SIG-M5 treated with dmso at 0.1 percent for 504 hours (cell line): Measurements from ENCODE around the gene ARHGAP24.
"Not testable (repeated sequence)": the region's sequence is repeated elsewhere in the genome, so short reads cannot be mapped to it uniquely, and the experiment has no call there.

Source experiments
- DNase-seq: peaks from one replicate; lab custom pipeline; 2025; ENCODE audit not compliant: unreplicated experiment; lab: John Stamatoyannopoulos, UW

The ARHGAP24 gene

DNA sequence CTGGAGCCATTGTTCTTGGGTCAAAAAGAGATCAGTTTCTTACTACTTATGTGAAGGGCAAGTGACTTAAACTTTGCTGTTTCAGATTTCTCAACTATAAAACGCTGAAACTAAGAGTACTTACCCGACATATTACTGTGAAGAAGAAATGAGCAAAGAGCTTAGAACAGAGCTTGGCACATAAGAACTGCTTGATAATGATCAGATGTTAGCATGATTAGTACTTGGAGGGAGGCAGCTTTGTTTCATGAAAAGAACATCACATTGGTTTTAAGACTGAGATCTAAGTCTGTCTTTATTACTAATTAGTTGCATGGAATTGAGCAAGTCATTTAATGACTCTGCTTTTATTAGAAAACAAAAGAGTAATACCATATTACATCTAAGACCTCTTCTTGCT is 169.1 kb downstream of the ARHGAP24 start:
- DNase-seq, result no peak

DNA sequence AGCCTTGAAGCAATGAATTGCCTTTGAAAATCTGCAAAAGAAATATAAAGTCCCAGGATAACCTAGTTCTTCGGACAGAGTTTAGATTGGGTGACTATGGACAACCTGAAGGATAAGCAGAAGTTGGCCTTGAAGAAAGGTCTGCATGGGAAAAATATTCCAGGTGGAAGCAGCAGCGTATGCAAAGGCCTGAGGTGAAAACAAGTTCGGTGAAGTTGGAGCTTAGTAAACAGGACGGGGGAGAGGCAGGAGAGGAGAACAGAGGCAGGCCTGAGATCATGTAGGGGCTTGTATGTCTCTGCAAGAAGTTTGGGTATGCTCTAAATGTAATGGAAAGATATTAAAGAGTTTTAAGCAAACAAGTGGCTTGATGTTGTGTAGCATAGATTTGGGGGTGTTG is 176.0 kb downstream of the ARHGAP24 start:
- no peak for DNase-seq

DNA sequence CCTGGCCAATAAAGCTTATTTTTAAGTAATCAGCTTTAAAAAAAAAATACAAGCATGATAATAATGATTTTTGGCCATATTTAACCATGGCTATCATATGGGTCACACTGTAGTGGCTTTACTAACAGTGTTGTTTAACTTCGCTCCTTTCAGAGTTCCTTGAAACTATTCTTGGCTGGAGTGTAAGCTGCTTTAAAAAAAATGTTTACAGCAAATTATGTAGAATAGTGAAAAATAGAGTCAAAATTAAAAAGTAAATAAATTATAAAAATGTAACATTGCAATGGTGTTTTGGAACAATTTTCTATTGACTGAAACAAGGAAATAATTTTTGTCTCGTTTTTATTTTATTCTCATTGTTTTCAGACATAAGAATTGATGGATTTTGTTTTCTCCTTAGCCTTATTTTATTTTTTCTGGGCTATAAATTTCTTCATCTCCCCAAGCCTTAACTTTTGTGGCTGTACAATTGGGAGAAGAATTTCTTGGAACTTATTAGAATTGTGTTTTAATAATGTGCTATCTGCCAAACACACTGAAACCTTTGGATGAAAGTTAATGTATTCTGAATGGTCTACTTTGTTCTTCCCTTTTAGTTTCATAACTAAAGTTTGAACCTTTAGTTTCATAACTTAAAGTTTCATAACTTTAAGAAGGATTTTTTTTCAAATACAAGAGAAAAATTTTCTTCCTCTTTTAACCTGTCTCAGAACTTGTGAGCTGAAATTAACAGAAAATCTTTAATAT is 182.0 kb downstream of the ARHGAP24 start:
- DNase-seq, result no peak

DNA sequence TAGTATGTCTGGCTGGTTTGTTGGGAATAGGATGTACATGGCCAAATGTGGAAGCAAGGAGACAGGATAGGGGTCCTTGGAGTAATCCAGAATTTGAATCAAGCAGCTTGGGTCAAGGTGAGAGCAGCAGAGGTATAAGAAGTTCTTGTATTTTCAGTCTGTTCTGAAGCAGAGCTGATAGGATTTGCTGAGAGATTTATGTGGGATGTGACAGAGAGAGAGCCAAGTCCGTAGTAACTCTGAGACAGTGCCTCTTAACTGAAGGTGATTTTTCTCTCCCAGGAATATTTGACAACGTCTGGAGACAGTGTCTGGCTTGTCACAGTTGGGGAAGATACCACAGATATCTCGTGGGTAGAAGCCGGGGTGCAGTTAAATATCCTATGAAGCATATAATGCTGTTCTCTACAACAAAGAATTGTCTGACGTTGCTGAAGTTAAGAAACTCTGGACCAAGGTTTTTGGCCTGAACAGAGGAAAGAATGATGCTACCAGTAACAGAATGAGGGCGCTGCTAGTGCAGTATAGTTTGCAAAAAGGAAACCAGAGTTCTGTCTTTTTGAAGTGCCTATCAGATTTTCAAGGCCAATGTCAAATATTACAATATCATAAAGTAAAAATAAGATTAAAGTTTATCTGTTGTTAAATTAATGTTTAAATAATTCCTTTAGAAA is 184.0 kb downstream of the ARHGAP24 start:
- no peak for DNase-seq

DNA sequence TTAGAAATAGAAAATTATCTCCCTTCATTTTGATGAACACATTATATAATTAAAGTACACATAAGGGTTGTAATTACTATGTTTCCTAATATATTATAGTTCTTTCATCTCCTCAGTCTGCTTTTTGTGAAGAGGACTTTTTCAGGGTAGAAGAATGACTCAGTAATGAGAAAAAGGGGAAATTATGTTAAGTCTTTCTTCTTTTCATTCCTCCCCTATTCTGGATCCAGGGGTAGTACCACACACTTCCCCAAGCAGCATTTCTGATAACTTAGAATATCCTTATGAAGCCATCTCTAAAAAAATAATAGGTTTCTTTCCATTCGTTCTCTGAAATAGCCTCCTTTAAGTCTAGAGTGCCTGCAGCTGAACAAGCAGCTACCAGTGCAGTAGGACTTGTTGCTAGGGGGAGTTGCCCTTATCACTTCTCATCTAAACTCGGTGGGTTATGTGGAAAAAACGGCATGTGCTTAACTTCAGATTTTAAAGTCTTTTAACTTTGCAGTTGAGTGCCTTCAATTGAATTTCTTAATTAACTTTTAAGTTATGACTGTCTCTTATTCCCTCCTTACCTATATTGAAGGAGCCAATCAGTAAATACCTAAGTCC is 184.8 kb downstream of the ARHGAP24 start:
- no peak for DNase-seq

DNA sequence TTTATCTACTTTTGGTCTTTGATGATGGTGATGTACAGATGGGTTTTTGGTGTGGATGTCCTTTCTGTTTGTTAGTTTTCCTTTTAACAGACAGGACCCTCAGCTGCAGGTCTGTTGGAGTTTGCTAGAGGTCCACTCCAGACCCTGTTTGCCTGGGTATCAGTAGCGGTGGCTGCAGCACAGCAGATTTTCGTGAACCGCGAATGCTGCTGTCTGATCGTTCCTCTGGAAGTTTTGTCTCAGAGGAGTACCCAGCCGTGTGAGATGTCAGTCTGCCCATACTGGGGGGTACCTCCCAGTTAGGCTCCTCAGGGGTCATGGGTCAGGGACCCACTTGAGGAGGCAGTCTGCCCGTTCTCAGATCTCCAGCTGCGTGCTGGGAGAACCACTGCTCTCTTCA is 191.7 kb downstream of the ARHGAP24 start:
- not testable (repeated sequence) for DNase-seq

DNA sequence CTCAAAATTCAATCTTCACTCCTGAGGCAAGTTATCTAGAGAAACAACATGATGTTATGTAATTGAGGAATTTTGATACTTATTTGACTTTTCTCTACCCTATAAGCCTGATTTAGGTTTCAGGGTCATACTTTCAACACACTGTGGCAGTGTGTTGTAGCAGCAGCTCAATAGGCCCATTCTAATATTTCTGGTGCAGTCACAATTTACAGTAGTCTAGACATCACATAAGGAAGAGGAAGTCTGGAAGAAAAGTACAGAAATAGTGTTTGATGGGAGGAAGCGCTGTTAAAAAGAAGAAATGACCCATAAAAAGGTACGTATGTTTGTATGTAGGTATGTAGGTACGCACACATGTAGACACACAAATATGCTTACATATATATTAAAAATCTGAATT is 194.3 kb downstream of the ARHGAP24 start:
- no peak for DNase-seq

DNA sequence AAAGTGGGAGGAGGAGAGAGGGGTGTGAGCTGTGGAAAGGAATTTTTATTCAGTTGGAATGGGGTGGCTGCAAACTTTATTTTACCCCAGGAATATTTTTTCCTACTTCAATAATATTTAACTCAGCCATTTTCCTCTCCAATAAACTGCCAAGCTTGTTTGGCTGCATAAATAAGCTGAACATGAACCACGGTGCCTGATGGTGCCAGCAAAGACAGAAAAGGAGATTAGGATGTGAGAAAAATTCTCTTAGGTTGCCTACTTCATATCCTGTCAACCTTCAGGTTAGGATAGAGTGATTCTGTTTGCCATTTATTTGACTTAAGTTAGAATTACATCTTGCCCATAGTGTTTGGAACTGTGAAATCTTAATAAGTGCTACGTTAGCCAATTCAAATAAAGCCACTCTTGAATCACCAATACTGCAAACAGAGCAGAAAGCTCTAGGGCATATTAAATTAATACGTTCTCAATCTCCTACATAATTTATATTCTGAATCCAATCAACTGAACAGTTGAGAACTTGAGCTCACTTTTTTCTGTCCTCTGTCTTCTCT is 195.1 kb downstream of the ARHGAP24 start:
- no peak for DNase-seq

DNA sequence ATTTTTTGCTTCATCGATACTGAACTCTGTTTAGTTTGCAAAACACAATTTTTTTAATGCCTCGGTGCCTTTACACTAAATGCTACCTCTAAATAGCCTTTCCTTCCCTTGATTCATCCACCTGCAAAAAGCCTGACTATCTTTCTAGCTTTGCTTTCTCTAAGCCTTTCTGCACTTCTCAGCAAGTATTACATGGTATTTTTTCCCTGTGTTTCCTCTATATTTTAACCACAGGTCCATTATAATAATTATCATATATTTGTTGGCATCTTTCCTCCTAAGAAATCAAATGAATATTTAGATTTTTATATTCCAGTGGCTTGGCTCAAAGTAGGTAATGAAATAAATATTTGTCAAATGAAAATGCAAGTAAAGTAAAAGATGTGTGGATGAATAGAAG is 196.2 kb downstream of the ARHGAP24 start:
- DNase-seq, result no peak

DNA sequence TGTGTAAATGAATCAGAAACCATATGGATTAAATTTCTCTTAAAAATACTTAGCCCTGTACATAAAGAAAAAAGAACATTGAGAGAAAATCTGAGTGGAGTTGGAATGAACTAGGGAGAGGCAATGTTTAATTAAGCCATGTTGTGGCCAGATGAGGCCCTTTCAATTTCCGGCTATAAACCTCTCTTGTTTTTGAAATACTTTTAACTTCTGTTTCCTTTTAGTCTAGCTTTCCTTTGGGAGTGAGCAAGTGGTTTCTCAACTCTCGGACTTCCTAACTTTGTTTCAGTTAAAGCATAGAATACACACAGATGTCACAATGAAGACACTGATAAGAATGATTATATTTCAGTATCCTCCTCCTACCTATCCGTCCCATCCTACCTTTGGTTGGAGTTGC is 197.2 kb downstream of the ARHGAP24 start:
- DNase-seq, result no peak

DNA sequence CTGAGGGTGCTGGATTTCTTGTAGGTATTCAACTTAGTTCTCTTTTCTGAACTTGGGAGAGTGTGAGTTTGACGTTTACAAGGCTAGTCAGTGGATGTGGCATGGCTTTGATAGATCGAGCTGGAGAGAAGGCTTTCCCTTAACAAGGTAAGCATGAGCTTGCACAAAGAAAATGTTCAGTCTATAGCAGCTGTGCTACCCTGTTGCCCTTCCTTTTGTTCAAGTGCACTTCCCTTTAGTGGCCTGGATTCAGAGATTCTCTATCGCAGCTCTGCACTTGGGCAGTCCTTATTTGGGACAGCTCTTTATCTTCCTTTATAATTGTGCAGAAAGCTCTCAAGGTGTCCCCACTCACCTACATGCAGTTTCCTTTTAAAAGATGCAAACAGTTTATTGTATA is 198.0 kb downstream of the ARHGAP24 start:
- DNase-seq, result no peak

DNA sequence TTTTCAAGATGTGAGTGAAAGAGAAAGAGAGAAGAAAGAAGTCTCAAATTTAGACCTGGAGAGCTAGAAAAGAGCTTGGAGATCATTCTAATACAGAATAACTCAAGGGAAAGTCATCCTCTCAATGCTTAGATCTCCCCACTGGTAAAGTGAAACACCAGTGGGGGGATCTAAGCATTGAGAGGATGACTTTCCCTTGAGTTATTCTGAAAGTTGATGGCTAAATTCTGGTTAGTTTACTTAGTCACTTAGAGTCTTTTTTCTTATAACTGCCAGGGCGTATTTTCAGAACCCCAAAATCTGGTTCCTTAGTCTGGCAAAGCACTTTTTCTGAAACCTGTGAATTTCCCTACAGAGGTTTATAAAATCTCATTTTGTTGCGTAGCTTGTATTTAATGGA is 198.6 kb downstream of the ARHGAP24 start:
- no peak for DNase-seq

DNA sequence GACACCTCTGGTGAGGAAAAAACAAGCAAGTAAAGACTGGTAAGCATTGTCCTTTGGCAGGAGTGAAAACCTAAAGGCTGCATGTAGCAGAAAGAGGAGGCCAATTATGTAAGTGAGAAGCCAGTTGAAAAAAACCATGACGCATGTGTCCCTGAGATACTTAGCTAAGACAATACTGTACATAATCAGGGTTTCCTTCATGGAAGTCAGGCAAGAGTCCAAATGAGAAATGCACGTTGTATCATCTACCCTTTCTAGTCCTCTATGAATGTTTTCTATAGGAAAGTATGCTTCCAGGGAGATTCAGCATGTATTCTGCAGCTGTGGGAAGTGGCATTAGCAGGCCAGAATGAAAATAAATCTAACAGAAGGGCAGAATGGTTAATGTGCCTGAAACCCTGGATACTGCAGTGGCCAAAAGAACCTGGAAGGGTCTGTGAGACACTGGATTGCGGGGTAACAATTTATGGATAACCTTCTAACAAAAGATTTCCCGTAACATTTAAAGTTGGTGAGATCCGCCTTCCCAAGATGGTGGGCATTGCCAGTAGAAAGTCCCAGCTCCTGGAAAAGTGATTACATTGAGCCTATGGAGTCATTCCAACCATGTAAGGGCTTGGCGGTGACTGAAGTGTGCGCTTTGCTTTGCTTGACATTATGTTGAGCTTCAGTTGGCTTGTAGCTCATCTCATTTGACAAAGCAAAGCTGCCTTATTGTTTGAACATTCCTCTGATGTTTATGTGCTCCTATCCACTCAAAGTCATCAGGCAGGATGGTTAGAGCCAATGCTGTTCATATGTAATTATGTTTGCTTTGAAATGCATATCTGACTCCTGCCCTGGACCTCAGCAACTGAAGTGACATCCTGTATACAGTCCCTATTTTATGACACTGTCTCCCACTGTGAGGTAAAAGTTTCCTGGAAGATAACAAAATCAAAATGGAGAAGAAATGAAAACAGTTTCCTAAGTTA is 200.4 kb downstream of the ARHGAP24 start:
- no peak for DNase-seq

DNA sequence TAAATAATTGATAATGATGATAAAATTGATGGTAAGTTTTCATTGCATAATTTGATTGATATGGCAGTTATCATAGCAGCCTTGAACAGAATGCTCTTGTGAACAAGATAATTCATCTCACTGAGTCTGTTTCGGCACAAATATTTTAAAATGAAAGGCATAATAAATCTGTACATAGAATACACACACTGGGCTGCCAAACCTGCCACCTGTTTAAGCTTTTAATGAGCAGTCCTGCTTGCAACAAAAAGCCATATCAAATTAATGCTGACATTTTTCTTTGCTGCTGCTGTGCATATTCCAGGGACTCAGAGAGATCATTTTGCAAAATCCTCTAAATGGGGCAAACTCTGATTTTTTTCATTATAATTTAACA is 201.1 kb downstream of the ARHGAP24 start:
- no peak for DNase-seq

DNA sequence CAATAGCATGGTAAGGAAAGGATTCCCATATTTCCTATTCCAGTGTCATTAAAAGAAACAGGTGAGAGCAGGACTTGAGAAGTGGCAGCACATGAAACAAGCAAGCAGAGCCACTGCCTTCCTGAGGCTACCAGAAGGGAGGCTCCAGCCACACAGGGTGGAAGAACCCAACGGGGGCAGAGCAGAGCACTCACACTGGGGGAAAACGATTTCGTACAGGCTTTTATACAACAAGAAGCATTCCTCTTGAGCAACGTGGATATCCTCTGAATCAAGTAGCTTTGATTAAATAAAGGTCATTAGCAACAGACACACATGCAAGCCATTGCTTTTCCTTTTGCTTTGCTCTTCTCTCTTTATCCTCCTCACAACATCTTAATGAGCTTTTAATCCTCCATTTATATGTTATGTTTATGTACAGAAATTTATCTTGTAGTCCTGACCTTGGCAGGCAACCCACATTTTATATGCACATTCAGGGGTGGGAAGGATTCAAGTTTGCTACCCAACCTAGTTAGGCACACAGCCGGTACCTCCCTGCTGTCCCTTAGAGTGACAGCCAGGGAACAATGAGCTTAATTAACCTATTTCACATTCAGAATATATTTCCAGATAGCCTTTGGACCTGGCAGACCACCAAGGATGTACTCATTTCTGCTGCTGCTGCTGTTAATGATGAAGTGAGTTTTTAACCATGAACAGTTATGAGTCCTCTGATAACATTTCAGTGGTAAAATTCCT is 202.1 kb downstream of the ARHGAP24 start:
- no peak for DNase-seq

DNA sequence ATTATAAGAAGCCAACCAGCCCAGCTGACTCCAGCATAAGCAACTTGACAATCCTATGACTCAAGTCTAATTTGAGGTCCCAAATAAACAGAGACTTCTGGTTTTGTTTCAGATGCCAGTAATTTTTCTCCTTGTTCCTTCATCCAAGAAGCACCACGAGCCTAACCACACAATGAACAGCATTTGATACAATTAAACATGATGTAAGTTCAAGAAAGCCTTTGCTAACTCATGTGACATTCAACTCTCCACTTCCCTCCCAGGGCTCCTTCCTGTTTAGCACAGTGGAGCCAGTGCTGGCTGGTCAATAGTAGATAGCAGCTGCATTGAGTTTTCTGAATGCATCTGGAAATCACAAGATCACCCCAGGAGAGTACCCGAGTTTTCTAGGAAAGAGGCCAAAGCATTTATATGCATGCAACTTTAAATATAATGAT is 206.3 kb downstream of the ARHGAP24 start:
- peak; percentile 3 for DNase-seq

DNA sequence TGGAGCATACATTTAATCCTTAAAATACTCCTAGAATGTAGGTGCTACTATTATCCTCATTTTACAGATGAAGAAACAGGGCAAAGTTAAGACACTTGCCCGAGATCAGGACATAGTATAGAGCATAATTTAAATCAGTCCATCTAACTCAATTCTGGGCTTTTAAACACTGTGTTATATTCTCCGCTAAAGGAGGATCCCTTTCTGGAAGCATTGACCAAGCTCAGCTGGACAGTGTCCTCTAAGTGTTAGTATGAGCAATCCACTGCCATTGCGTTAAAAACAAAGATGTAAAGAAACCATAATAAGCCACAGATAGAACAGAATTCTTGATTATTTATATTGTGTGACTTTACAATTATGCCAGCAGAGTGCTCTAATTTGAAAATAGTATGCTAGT is 207.0 kb downstream of the ARHGAP24 start:
- no peak for DNase-seq

DNA sequence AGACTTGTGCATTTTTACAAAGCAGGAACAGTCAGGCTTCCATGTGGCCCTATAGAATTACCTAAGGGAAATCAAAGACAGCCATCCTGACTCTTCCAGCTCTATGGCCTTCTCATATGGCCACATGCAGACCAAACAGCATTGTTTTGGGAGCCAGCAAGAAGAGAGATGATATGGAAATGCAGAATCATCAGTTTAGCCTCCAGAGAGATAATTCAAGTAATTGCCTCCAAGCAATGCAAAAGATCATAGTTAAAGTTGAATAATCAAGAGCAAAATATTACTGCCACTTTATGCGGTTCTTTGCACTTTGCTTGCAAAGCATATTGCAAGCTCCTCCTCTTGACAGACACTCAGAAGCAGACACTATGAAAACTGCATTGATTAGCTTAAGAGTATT is 207.4 kb downstream of the ARHGAP24 start:
- no peak for DNase-seq

DNA sequence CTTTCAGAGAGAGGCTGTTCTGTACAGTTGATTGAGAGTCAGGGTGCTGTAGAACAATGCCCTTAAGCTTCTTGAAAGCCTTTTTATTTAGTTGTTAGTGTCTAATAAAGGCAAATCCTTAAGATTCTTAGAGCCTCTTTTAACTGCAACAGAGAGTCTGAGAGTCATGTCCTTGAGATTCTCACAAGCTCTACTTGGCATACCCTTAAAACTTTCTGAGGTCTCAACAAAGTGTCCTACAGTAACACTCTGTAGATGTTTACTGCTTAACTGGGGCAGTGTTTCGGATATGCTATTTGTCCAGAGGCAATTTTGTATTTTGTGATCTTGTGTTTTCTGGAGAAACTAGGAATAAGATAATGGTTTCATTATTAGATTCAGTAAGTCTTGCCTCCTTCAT is 209.7 kb downstream of the ARHGAP24 start:
- DNase-seq, result no peak

DNA sequence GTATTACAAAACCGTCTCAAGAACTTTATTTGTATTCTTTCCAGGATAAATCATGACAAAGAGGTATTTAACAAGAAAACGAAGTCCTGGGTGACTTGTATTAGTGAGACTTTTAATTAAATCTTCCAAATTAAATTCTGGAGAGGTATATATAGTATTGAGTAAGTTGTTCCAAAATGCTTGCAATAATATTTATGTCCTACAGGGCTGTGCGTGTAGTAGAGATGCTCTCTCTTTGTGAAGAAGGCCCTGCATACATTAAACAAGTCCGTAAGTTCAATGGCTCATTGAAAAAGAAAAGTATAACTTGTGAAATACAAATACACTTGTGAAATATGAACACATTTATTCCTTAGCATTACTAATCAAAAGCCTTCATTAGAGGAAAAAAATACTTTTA is 211.4 kb downstream of the ARHGAP24 start:
- DNase-seq, result no peak
